NCI-H128 (cell line): ENCODE results near the gene HIF1A.
"Not testable (repeated sequence)": the region's sequence is repeated elsewhere in the genome, so short reads cannot be mapped to it uniquely, and the experiment has no call there.

ENCODE experiments used
- DNase-seq: peaks from one replicate; lab custom pipeline; 2025; ENCODE audit not compliant: unreplicated experiment; lab: John Stamatoyannopoulos, UW

The HIF1A gene

GRCh38 chr14:61694830-61695694 lies at the start of gene HIF1A:
HIF1A (plus strand) TSS chr14:61695513; CDS start chr14:61695805, 292 bp downstream.
- peak; percentile 94 for DNase-seq

- DNase-seq = no peak
These were observed 48.8 kb upstream of the HIF1A start for GRCh38 chr14:61646366-61647116.

GRCh38 chr14:61647704-61648103 lies 47.6 kb upstream of the HIF1A start:
- DNase-seq = no peak

DNA sequence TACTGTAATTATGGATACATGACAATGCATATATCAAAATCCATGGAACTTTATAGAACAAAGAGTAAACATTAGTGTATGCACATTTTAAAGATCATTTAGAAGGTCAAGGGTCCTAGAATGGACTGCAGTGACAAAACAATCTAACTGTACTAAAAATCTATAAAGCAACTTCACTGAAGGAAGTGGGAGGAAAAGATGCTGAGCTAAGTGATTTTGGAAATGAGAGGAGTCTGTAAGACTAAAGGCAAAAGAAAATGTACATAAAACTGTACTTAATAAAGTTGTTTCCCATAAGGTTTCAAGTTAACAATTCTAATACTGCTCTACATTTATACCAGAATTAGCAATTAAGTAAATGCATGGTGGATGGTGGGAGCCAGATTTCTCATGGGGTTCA lies 46.9 kb upstream of the HIF1A start:
- no peak for DNase-seq

DNA sequence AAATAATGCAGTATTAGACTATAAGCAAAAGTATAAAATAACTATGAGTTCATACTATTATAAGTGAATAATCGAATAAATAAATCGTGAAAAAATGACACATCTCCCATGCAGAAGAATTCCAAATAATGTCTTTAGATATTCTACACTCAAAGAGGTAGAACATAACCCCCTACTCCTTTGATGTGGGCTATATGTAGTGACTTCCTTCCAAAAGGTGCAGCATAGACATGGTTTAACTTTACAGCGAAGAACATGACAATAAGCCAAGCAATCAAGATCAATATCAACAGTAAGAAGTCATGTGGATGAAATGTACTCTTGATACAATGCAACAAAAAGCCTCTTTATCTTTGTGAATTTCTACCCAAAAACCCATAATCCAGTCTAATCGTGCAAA lies 46.0 kb upstream of the HIF1A start:
- DNase-seq = no peak

DNA sequence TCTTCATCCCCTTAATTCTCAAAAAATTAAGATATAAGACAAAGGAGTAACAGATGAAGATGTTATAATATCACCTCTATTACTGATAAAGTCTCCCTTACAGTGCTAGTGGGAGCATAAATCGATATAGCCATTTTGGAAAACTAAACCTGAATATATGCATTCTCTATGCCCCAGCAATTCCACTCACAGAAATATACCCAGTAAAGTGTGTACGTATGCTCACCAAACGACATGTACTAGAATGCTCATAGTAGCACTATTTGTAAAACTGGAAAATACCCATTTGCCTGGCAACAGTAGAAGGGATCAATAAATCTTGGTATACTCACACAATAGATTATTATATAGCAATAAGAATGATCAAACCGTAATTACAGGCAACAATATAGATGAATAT lies 44.0 kb upstream of the HIF1A start:
- DNase-seq = no peak

DNA sequence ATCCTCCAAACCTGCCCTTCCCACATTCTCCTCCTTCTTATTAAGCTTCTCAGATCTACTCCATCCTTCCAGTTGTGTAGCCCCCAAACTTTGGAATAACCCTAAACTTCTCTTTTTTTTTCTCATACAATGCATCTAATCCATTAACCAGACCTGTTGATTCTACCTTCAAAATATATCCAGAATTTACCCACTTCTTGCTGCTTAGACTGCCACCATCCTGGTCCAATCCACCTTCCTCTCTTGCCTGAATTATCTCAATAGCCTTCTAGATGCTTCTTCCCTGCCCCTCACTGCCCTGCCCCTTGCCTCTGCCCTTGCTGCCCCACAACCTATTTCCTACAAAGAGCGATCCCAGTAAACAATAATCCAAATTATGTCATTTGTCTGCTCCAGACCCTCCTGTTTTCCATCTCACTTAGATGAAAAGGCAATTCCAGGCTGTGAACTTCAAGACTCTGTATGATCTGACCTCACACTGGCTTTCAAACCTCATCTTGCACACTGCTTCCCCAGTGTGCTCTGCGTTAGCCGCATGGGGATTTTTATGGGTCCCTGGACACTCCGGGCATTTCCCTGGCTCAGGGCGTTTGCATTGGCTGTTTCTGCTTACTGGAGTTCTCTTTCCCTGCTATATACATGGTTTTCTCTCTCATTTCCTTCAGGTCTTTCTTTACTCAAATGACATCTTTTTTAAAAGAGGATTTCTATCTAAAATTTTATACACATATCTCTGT lies 42.6 kb upstream of the HIF1A start:
- no peak for DNase-seq

DNA sequence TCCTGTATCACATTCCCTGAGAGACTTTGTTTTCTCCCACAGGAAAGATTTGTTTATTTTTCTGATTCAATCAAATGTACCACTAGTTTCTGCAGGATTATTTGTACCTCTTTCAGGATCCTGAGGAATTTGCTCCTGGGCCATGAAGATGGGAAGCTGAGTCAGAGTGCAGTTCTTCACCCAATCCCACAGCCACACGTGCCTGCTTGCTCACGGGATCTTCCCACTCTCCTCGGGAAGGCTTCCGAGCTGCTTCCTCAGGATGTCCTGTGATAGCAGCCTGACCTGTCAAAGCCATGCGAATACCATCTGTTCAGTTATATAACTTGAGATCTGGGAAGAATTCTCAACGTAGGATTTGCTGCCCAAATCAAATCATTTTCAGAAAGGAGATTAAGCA lies 41.8 kb upstream of the HIF1A start:
- DNase-seq = no peak

GRCh38 chr14:61654026-61654425 lies 41.3 kb upstream of the HIF1A start:
- no peak for DNase-seq

GRCh38 chr14:61655777-61656176 lies 39.5 kb upstream of the HIF1A start:
- DNase-seq = no peak

DNA sequence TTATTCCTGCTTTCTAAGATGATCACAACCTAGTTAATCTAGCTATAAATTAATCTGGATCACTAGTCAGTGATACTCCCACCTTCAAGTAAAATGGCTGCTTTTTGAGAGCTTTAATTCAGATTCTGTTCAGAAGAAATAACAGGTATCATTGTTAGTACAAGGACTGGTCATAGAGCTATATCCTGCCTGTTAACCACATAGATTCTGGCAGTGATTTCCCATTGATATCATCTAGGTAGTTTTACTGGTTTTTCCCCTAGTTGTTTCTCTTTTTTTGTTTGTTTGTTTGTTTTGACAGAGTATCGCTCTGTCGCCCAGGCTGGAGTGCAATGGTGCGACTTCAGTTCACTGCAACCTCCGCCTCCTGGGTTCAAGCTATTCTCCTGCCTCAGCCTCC lies 39.0 kb upstream of the HIF1A start:
- no peak for DNase-seq

GRCh38 chr14:61658111-61658510 lies 37.2 kb upstream of the HIF1A start:
- DNase-seq = not testable (repeated sequence)

- DNase-seq = no peak
These were observed 35.7 kb upstream of the HIF1A start for GRCh38 chr14:61659582-61659981.

DNA sequence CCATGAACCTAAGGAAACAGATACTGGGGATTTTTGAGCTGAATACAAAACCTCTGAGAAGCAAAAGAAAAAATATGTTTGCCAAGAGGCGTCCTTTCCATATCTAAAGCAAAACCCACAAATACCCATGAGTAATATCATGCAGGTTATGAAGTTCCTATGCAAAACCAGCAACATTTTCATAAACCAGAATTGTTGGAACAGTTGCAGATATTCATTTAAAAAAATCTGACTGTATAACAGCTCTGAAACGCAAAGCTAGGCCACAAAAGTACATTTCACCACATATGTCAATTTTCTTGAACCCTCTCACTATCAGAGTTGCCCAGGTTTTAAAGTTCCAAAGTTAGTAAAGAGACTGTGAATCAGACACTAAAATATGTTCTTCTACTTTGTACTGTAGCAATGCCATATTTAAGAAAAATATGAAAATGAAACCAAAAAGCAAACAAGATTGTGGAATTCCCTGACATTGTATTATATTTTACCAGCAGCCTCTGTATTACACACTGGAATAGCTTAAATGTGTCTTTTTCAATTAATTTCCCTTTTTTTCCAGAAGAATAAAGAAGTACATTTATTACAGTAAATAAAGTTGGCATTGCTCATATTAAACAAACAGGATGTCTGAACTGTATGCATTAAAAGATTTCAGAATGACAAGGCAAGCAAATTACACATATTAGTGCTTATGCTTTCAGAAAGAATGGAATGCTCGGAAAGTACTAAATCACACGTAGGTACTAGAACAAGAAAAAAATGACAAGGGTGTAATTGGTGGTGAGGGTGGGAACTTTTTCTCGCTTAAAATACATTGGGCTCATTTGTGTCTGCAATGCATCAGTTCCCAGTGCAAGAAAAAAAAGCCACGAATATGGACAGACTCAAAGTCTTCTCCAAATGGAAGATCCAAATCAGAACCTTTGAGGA lies 33.6 kb upstream of the HIF1A start:
- no peak for DNase-seq

GRCh38 chr14:61662437-61663311 lies 32.6 kb upstream of the HIF1A start:
- no peak for DNase-seq

- no peak for DNase-seq
These were observed 31.9 kb upstream of the HIF1A start for GRCh38 chr14:61663312-61663979.

DNA sequence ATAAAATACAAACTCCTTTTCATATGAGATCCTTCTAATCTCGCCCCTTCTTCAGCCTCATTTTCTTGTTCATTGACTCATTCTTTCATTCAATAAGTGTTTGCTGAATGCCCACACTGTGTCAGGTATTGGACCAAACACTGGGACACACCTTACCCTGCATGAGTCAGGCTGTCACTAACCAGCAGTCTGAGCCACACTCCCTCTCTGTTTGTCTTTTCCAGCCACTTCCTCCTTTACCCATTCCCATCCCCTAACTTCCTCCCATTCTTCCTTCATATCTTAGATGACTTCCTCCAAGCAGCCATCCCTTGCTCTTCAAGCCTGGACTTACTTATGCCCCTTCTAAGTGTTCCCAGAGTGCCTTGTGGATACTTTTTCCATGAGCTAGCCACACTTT lies 27.0 kb upstream of the HIF1A start:
- DNase-seq = no peak

DNA sequence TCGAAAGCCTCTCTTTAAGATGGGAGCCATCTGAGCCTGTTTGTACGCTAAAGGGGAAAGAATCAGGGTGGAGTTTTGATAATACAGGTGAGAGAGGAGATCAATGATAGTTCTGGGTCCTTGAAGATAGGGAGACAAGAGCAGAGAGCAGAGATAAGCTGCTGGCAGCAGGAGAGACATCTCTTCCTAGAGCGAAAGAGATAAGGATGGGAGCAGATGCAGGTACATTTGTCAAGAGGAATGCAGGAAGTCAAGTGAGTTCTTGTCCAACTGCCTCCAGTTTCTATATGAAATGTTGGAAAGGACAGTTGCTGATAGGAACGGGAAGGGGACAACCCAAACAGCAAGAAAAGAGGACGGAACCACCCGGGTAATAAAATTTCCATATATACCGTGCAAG lies 24.7 kb upstream of the HIF1A start:
- no peak for DNase-seq

DNA sequence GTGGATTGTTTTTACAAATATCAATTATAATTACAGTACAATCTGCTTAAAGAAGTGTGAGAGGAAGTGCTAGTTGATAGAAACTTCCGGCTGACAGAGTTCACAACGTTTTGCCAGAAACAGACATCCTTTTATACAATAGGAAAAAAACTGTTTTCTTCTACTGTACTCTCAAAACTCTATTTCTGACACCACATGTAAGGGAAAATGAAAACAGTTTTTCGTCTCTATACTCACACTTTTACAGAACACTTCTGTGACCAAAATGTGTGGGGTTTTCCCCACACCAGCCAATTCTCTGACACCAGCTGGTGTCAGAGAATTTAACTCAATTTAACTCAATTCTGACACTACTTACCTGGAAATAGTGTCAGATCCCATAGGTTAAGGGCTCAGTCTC lies 24.2 kb upstream of the HIF1A start:
- DNase-seq = no peak
